Right forelimb (tissue), 1 donor: ENCODE data around the gene WDR86.

ENCODE experiments used
- DNase-seq: peaks from one replicate; pipeline ENCODE4 v3.0.0-alpha.2; 2018

Gene WDR86, protein sequence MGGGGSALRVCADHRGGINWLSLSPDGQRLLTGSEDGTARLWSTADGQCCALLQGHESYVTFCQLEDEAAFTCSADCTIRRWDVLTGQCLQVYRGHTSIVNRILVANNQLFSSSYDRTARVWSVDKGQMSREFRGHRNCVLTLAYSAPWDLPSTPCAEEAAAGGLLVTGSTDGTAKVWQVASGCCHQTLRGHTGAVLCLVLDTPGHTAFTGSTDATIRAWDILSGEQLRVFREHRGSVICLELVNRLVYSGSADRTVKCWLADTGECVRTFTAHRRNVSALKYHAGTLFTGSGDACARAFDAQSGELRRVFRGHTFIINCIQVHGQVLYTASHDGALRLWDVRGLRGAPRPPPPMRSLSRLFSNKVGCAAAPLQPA

DNA sequence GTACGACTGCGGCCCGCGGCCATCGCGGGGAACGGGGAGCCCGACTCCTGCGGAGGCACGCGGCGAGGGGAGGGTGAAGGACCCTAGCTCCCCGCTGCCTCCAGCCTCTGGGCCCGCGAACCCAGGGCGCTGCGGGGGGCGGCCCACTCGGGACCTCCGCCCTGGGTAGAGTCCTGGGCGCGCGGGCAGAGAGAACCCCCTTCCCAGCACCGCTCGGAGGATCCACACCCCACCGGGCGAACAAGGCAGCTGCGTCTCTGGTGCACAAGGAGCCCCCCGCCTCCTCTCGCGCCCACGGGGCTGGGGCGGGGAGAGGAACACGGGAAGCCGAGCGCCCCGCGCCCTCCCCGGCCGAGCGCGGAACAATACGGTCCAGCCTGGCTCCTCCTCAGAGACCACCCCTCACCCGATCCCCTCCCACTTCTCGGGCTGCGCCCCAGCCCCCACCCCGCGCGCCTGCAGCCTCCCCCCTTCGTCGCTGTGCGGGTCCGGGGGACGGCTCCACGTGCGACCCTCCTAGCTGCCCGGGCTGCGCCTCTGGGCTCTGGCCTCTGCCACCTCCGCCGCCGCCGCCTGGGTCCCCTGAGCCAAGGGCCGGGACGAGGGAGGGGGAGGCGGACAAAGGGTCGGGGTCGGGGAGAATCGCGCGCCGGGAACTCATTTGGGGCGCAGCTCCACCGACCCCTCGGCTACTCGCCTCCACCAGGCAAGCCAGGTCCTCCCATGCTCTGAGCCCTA, at the start of gene WDR86:
Gene WDR86, minus strand, starts transcription at position 372 of the 738 bp plus-strand sequence. CDS start 449 bp downstream, outside the sequence.
- peak; percentile 68 for DNase-seq

DNA sequence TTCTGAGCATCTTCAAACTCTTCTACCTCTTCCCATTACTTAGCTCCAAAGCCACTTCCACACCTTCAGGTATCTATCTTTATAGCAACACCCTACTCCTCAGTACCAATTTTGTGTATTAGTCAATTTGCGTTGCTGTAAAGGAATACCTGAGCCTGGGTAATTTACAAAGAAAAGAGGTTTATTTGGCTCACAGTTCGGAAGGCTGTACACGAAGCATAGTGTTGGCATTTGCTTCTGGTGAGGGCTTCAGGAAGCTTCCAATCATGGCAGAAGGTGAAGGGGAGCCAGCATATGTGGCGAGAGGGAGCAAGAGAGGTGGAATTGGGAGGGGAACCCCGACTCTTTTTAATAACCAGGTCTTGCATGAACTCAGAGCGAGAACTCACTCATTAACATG, 47.7 kb upstream of the WDR86 start:
- DNase-seq, result no peak

DNA sequence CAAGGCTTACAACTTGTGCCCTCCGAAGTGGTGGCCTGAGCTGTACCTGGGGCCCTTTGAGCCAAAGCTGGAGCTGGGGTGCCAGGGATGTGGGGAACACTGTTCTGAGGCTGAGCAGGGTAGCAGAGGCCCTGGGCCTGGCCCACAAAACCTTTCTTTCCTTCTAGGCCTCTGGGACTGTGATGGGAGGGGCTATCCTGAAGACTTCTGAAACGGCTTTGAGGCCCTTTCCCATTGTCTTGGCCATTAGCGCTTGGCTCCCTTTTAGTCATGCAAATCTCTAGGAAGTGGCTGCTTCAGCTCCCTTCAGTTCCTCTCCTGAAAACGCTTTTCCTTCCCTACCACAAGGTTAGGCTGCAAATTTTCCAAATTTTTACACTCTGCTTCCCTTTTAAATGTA, 46.9 kb upstream of the WDR86 start:
- no peak for DNase-seq

DNA sequence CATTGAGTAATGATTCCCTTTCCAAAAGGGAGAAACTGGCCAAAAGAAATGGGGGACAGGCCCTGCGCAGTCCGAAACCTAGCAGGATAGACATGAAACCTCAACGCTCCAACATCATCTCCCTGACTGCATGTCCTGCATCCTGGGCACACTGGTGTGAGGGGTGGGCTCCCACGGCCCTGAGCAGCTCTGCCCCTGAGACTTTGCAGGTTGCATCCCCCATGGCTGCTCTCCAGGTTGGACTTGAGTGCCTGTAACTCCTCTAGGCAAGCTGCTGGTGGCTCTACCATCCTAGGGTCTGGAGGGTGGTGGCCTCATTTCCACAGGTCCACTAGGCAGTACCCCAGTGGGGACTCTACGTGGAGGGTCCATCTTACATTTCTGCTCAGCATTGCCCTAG, 46.4 kb upstream of the WDR86 start:
- DNase-seq, result no peak

DNA sequence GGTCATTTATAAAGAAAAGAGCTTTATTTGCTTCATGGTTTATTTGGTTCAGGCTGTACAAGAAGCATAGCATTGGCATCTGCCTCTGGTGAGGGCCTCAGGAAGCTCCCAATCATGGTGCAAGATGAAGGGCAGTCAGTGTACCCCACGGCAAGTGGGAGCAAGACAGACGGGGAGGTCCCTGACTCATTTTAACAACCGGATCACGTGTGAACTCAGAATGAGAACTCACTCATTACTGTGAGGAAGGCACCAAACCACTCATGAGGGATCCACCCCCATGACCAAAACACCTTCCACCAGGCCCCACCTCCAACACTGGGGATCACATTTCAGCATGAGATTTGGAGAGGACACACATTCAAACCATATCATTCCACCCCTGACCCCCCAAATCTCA, 45.9 kb upstream of the WDR86 start:
- no peak for DNase-seq

DNA sequence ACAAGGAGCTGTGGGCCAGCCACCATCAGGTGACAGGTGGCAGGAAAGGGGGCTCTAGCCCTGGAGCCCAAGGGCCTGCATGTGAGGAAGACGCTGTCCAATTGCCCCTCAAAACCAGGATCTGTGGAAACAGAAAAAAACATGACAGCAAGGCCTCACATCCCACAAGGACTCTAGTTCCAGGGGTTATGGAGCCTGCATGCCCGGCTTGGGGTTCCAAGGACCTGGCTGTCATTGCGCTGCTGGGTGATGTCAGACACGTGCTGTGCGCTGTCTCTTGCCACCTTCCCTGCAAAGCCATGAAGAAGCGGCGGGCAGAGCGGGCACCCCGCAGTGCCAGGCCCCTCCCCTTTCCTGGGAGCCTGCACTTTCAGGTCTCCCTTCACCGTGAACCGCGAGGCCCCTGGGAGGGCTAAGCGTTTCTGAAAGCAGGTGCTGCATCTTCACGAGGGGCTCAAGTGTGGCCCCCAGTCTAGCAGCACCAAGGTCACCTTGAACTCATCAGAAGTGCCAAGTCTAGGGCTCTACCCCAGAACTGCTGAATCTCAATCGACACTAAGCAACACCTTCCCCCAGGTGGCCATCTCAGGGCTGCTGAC, 45.2 kb upstream of the WDR86 start:
- no peak for DNase-seq

DNA sequence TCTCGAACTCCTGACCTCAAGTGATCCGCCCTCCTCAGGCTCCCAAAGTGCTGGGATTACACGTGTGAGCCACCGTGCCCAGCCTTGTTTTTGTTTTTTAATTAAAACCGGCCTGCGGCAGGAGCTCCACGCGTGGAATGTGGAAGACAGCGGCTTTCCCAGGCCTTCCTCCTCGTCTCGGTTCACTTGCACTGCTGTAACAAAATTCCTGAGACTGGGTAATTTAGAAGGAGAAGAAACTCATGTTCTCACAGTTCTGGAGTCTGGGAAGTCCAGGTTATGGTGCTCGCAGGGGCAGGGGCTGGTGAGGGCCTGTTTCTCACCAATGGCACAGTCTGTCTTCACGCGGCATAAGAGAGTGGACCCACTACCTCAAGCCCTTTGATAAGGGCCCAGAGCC, 44.5 kb upstream of the WDR86 start:
- DNase-seq, result no peak

DNA sequence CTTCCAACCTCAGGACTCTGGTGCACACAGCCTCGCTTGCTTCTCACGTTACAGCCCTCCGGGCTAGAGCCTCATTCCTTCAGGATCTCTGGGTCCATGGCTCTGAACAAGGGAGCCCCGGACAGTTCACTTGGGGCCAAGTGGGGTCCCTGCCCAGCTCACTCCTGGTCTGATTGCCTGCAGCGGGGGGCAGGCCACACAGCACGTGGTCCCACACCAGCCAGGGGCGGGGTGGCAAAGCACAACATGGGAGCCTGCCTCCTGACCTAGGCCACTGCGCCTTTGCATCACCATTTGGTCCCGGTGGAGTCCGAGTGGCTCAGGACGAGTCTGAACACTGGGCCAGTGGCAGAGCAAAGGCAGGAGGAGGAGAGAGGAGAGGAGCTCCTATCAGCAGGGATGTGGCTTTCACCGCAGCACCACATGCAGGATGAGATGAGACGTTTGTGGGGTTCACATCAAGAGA, 43.5 kb upstream of the WDR86 start:
- DNase-seq, result no peak

DNA sequence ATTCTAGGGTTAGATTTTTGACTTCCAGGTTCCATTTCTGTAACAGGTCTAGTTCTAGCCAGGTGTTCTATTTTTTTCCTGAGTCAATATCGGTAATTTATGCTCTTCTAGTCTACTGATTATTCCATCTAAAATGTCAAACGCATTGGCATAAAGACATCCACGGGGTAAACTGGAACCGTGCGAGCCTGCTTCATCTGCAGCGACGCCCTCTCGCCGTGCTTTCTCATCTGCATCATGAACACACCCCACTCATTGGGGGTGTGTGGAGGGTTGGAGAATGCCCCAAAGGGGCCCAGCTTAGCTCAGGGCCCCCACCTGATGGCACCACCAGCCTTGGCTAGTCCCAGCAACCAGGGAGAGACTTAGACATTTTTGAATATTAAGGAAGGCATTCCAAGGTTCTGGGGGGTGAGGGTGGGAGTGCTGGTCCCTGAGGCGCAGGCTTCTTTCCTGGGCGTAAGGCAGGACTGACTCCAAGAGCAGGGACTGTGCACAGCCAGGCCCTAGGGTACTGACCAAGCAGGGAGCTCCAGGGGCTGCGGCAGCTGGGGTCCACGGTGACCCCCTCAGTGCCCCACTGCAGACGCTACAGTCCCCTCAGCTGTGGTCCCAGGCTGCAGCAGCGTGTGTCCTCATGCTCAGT, 43.0 kb upstream of the WDR86 start:
- no peak for DNase-seq

DNA sequence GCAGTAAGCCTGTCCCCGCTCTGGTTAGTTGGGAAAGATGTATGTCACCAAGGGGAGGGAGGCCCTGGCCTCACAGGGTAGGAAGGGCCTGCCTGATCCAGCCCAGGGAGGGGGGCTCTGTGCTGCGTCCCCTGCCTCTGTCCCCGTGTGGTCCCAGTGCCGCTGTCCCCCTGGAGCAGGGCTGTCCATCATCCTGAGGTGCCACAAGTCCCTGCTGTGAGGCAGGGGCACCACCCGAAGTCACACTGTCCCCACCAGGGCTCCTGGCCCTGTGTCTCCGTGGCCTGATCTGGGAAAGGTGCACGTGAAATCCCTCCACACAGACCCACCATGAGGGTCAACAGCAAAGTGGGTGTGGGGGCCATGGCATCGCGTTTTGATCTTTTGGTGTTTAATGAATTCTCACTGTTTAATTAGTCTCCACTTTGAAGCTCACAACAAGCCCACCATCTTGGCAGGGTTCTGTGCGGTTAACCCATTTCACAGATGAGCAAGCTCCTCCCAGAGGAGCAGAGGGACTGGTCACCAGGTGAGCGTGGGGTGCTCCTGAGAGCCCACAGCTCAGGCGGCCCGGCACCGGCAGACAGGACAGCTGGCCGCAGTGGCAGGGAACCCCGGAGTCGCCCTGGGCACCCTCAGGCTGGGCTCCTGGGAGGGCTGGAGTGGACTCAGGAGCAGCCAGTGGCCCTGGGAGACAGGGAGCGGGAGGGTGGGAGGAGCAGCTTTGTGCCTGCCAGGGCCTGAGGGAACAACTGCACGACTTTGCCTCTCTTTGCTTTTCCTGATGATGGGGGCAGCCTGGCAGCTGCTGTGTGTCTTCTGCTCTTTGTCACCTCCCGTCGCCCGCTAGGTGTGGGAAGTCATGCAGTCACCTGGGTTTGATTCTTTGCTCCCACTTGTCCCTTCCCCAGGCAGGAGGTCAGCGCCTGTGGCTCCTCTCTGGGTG, 42.1 kb upstream of the WDR86 start:
- no peak for DNase-seq

DNA sequence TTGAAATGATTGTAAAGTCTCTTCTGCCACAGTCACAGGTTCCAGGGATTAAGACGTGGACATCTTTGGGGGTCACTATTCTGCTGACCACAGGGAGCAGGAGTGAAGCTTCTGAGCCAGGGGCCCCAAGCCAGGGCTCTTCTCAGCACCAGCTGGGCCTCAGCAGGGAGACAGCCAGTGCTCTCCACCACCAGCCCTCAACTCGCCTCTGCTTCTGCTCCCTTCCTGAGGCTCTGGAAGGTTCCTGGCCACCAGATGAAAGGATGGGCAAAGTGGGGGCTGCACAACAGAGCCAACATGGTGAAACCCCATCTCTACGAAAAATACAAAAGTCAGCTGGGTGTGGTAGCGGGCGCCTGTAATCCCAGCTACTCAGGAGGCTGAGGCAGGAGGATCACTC, 41.3 kb upstream of the WDR86 start:
- DNase-seq, result peak; percentile 37

DNA sequence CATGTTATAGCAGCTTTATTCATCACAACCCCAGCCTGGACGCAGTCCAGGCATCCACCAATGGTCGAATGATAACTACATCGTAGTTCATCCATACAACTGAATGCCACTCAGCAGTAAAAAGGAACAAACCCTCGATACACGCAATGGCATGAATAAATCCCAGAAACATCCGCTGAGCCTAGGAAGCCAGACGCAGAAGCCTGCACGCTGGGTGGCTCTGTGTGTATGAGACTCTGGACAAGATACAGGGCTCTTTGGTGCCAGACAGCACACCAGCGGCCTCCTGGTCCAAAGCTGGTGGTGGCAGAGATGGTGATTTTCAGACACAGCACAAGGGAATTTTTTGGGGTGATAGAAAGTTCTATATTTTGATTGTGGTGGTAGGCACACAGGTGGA, 40.2 kb upstream of the WDR86 start:
- no peak for DNase-seq

DNA sequence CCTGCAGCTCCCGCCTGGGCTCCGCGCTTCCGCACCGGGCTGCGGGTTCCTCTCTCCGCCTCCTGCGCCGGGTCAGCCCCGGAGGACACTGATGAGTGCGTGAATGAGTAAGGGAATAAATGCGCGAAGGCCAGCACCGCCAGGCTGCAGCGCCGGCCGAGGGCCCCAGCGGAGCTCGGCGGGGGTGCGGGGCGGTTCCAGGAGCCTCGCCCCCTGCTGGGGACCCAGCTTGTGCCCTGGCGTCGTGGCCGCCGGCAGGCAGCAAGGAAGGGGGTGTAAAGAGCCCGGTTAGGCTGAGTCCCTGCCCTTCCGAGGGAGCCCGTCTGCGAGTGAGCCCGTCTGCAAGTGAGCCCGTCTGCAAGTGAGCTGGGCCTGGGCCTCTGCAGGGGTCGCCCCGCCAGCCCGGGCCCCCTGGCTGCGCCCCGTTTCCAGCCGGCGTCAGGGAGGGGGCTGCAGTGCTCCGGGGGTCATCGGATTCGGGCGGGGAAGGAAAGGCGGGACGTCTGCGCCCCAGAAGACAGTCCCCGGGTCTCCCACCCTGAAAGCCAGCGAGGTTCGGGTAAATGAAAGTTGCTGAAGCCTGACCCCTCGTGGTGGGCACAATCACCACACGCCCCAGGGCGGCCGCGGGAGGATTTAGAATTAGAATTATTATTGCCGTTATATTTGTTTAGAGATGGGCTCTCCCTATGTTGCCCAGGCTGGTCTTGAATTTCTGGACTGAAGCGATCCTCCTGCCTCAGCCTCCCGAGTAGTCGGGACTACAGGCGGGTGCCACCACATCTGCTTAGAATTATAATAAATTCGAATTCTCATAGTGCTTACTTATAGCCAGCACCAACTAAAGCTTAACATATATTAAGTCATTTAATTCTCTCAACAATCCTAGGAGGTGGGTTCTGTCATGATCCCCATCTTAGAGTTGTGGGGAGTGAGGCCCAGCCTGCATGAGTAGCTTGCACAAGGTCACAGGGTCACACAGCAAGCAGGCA, 38.7 kb upstream of the WDR86 start:
- peak; percentile 90 for DNase-seq

DNA sequence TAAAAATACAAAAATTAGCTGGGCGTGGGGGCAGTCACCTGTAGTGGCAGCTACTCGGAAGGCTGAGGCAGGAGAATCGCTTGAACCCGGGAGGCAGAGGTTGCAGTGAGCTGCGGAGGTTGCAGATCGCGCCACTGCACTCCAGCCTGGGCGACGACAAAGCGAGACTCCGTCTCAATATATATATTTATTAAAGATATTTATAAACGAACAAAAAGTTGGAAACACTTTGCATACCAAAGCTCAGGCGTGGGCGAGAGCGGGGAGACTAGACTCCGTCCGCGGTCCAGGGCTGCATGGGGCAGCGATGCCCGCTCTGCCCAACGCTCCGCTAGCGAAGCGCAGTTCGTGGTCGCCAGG, 38.0 kb upstream of the WDR86 start:
- no peak for DNase-seq

DNA sequence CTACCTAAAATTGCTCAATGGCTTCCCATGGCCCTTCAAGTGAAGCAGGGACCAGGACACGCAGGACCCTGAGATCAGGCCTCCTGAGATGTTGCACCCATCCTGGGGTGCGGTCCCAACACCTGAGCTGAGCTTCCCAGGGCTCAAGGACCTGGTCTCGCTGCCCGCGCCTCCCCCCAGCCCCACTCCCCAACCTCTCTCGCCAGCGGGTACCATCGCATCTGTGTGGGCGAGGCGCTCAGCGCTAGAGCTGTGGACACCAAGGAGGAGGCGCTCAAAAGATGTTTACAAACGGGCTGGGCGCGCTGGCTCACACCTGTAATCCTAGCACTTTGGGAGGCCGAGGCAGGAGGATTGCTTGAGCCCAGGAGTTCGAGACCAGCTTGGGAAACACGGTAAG, 37.5 kb upstream of the WDR86 start:
- DNase-seq, result no peak

DNA sequence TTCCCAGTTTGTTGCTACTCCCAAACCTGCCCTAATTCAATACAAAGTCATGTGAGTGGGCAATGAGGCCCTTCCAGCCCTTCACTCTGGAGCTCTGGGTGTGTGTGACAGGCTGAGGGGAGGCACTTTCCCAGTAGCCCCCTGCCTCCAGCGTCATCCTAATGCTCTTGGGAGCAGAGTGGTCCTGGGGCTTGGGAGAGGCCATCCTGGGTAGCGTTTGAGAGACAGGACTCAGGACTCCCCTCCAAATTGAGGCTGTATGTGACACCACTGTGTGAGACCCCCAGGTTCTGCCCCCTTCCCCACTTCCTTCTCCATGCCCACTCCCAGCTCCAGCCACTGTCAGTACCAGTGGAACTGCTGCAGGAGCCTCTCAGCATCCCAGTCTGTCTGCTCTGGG, 36.6 kb upstream of the WDR86 start:
- no peak for DNase-seq

DNA sequence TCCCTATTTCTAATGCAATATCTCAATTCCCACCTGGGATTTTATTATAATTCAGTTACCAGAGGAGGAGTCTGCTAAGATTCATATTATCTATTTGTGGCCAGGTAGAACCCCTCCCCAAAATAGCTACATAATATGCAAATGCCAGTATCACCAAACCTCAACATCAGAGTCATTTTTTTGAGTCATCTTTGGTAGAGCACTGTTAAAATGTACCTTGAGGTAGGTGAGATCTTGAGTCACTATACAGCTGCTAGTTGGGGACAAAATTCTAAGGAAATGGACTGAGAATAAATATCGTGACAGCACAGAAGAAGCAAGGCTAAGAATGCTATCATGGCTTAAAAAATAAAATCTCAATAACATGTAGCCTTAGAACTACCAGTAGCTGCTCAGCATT, 34.8 kb upstream of the WDR86 start:
- no peak for DNase-seq

DNA sequence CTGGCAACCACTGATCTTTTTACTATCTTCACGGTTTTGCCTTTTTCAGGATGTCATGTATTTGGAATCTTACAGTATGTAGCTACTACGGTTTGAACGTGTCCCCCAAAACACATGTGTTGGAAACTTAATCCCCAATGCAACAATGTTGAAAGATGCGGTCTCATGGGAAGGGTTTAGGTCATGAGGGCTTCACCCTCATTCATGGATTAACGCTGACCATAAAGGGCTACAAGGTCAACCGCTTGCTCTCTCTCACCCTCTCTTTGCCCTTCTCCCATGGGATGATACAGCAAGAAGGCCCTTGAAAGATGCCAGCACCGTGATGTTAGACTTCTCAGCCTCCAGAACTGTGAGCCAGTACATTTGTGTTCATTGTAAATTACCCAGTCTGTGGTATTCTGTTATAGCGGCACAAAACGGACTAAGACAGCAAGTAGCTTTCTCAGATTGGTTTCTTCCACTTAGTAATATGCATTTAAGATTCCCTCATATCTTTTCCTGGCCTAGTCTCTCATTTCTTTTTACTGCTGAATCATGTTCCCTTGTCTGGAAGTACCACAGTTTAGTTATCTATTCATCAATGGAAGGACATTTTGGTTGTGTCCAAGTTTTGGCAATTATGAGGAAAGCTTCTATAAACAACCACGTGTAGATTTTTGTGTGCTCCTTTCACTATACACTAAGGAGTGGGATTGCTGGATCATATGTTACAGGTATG, 33.1 kb upstream of the WDR86 start:
- DNase-seq, result no peak

DNA sequence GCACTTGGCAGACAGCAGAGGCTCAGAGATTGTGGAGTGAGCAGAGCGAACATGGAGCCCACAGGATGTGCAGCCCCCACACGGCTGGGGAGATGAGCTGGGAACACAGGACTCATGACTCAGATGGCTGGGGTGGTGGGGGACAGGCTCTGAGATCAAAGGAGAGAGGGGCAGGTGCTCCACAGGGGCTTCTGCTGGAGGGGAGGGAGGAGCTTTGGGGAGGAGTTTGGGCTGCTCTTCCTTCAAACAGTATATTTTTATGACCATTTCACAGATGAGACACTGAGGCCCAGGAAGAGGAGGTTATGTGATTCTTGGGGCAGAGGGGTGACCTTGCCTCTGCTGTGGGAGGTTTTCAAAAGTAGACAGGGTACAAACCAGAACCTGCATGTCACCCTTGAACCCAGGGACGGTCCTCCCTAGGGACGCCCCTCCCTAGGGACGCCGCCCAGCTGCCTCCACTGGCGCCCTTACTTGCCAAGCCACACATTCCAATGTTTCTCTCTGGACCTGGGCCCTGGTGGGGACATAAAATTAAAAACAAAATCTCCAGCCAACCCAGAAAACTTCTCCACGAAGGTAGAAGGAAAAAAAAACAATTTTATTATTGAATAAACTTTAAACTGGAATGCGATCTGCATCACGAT, 31.1 kb upstream of the WDR86 start:
- no peak for DNase-seq
